ENCODE measurements around the gene MYO1G. TPM values are rescaled to one million over a fixed set of nuclear protein-coding genes. Genes with fewer than 3 reads are reported as not detected.

Gene MYO1G
- polyA plus RNA-seq (2013, experiment 1 of 2) = 0.03 TPM
- polyA plus RNA-seq (2013, experiment 2 of 2) = 0.06 TPM

DNA sequence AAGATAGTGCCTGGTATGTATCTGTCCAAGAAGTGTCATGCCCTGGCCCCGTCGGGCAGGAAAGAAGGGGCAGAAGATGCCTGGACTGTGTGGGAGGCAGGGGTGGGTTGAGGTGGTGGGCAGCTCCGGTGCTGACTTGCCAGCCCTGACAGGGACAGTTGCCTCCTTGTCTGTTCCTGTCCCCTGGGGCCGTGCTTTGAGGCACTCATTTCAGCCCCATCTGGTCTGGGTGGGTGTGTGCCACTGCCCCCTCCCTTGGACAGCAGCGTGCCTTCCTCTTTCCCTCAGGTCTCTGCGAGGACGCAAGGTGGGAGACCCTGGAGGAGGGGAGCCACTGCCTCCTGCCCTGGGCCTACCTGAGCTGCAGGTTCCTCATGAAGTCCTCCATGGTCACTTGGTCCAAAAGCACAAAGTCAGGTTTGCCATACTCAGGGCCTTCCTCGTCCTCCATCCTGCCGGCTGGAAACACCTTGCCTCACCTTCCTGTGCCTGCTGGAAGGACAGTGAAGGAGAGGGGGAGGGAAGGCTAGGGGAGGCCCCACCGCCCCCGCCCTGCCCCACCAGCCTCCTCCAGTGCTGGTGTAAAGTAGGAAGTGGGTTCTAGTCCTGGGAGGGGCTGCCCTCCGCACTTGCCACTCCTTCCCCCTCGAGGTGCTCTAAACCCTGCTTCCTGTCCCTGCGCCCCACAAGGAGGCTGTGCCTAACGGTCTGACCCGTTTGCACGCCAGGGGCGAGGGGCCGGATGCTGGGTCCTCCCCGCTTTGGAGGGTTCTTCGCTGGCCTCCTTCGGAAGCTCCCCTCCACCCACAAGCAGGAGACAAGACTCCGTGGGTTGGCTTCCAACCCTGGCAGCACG is at the start of gene MYO1G:
Gene MYO1G, minus strand, starts transcription at position 505 of the 856 bp plus-strand sequence. Its CDS starts 54 bp downstream, at position 451.
- H3K4me2 ChIP-seq (ENCODE audit: insufficient read depth, low read length, poor library complexity, severe bottlenecking) = no peak within 1 kb of the TSS
- H3K27me3 ChIP-seq (ENCODE audit: control insufficient read depth in 3 of 3, insufficient read depth in 3 of 3, low read depth in 1 of 3, low read length in 3 of 3) = no peaks in the 10 kb centered on the region
- H3K4me3 ChIP-seq (ENCODE audit: low read length in 2 of 2) = no peak within 1 kb of the TSS
- H3K4me1 ChIP-seq (ENCODE audit: control insufficient read depth in 2 of 2, insufficient read depth in 1 of 2, low read depth in 1 of 2, low read length in 2 of 2) = no peaks in the 10 kb centered on the region
- H2BK120ac ChIP-seq (ENCODE audit: low read depth, low read length) = no peak within 1 kb of the TSS
- H3K23ac ChIP-seq (ENCODE audit: low read depth, low read length, poor library complexity) = peak within 1 kb of the TSS; percentile 86
- no peak within 1 kb of the TSS for H2BK5ac ChIP-seq (ENCODE audit: low read length)
- H3K4ac ChIP-seq (ENCODE audit: low read length) = no peak within 1 kb of the TSS
- no peak within 1 kb of the TSS for H3K27ac ChIP-seq (replicated peaks; ENCODE audit: low read length)
- no peak within 1 kb of the TSS for H2BK12ac ChIP-seq (ENCODE audit: low read length)
- no peak within 1 kb of the TSS for H4K91ac ChIP-seq (ENCODE audit: low read depth, low read length, poor library complexity)
- H2AFZ ChIP-seq (ENCODE audit: low read length) = no peak within 1 kb of the TSS
- H4K8ac ChIP-seq (ENCODE audit: low read depth, low read length) = peak within 1 kb of the TSS; percentile 53
- no peak within 1 kb of the TSS for H2AK5ac ChIP-seq (ENCODE audit: low read depth, low read length)
- peaks cover 12 to 19% of the 10 kb centered on the region in 2 donors for H3K36me3 ChIP-seq (replicated peaks in 1 of 2; ENCODE audit: control insufficient read depth in 2 of 2, insufficient read depth in 2 of 2, low read length in 2 of 2)
- peak within 1 kb of the TSS; percentile 23 for H3K14ac ChIP-seq (ENCODE audit: low read length)
- no peak within 1 kb of the TSS for H3K18ac ChIP-seq (ENCODE audit: low read length)
- WGBS, 2 donors (ENCODE audit: extremely low coverage in 2 of 2, insufficient read length in 2 of 2, insufficient replicate concordance in 1 of 2) = no CpG with 5 or more reads among the region's 24 CpGs
- no peaks in the 10 kb centered on the region for H3K9me3 ChIP-seq (replicated peaks in 1 of 2; ENCODE audit: control insufficient read depth in 2 of 2, insufficient read depth in 1 of 2, low read depth in 1 of 2, low read length in 2 of 2)
- no peak within 1 kb of the TSS for H2BK15ac ChIP-seq (ENCODE audit: low read length)
- peaks cover 1% of the 10 kb centered on the region for H3K79me1 ChIP-seq (ENCODE audit: low read depth, low read length)
- peak within 1 kb of the TSS; percentile 15 for H3K9ac ChIP-seq (ENCODE audit: low read depth, low read length, poor library complexity)
- DNase-seq (ENCODE audit: low spot score) = no peak

- H2BK12ac ChIP-seq (ENCODE audit: low read length) = no peak overlapping the region
- H3K79me1 ChIP-seq (ENCODE audit: low read depth, low read length) = peaks cover 5% of the 10 kb centered on the region
- no peak overlapping the region for H2BK120ac ChIP-seq (ENCODE audit: low read depth, low read length)
- H3K27me3 ChIP-seq (ENCODE audit: control insufficient read depth in 3 of 3, insufficient read depth in 3 of 3, low read depth in 1 of 3, low read length in 3 of 3) = no peaks in the 10 kb centered on the region
- H2AFZ ChIP-seq (ENCODE audit: low read length) = no peak overlapping the region
- H3K4ac ChIP-seq (ENCODE audit: low read length) = no peak overlapping the region
- no peak overlapping the region for H3K14ac ChIP-seq (ENCODE audit: low read length)
- H3K9me3 ChIP-seq (replicated peaks in 1 of 2; ENCODE audit: control insufficient read depth in 2 of 2, insufficient read depth in 1 of 2, low read depth in 1 of 2, low read length in 2 of 2) = peaks cover 0 to 7% of the 10 kb centered on the region in 2 donors
- H3K18ac ChIP-seq (ENCODE audit: low read length) = no peak overlapping the region
- H3K36me3 ChIP-seq (replicated peaks in 1 of 2; ENCODE audit: control insufficient read depth in 2 of 2, insufficient read depth in 2 of 2, low read length in 2 of 2) = peaks cover 6 to 24% of the 10 kb centered on the region in 2 donors
- H2BK5ac ChIP-seq (ENCODE audit: low read length) = no peak overlapping the region
- WGBS, 2 donors (ENCODE audit: extremely low coverage in 2 of 2, insufficient read length in 2 of 2, insufficient replicate concordance in 1 of 2) = no CpG with 5 or more reads among the region's 17 CpGs
- H4K91ac ChIP-seq (ENCODE audit: low read depth, low read length, poor library complexity) = no peak overlapping the region
- no peak overlapping the region for H3K23ac ChIP-seq (ENCODE audit: low read depth, low read length, poor library complexity)
- H2AK5ac ChIP-seq (ENCODE audit: low read depth, low read length) = no peak overlapping the region
- H4K8ac ChIP-seq (ENCODE audit: low read depth, low read length) = no peak overlapping the region
- no peak overlapping the region for H3K4me2 ChIP-seq (ENCODE audit: insufficient read depth, low read length, poor library complexity, severe bottlenecking)
- H3K9ac ChIP-seq (ENCODE audit: low read depth, low read length, poor library complexity) = no peak overlapping the region
- no peak overlapping the region for H3K27ac ChIP-seq (replicated peaks; ENCODE audit: low read length)
- H3K4me1 ChIP-seq (ENCODE audit: control insufficient read depth in 2 of 2, insufficient read depth in 1 of 2, low read depth in 1 of 2, low read length in 2 of 2) = peaks cover 0 to under 1% of the 10 kb centered on the region in 2 donors
- DNase-seq (ENCODE audit: low spot score) = no peak
- H2BK15ac ChIP-seq (ENCODE audit: low read length) = no peak overlapping the region
- no peak overlapping the region for H3K4me3 ChIP-seq (ENCODE audit: low read length in 2 of 2)
Observed at GRCh38 chr7:45028138-45028919, 49.5 kb upstream of the MYO1G start.

GRCh38 chr7:45027774-45028114 is 48.9 kb upstream of the MYO1G start:
- H4K91ac ChIP-seq (ENCODE audit: low read depth, low read length, poor library complexity) = no peak overlapping the region
- peaks cover 6 to 24% of the 10 kb centered on the region in 2 donors for H3K36me3 ChIP-seq (replicated peaks in 1 of 2; ENCODE audit: control insufficient read depth in 2 of 2, insufficient read depth in 2 of 2, low read length in 2 of 2)
- peak overlapping the region; percentile 25 for H4K8ac ChIP-seq (ENCODE audit: low read depth, low read length)
- no peak overlapping the region for H3K4me2 ChIP-seq (ENCODE audit: insufficient read depth, low read length, poor library complexity, severe bottlenecking)
- peaks cover 0 to 7% of the 10 kb centered on the region in 2 donors for H3K9me3 ChIP-seq (replicated peaks in 1 of 2; ENCODE audit: control insufficient read depth in 2 of 2, insufficient read depth in 1 of 2, low read depth in 1 of 2, low read length in 2 of 2)
- no CpG with 5 or more reads among the region's 4 CpGs for WGBS, 2 donors (ENCODE audit: extremely low coverage in 2 of 2, insufficient read length in 2 of 2, insufficient replicate concordance in 1 of 2)
- H2BK15ac ChIP-seq (ENCODE audit: low read length) = no peak overlapping the region
- no peak for DNase-seq (ENCODE audit: low spot score)
- no peak overlapping the region for H2AK5ac ChIP-seq (ENCODE audit: low read depth, low read length)
- H2BK5ac ChIP-seq (ENCODE audit: low read length) = no peak overlapping the region
- H3K23ac ChIP-seq (ENCODE audit: low read depth, low read length, poor library complexity) = no peak overlapping the region
- peaks cover 5% of the 10 kb centered on the region for H3K79me1 ChIP-seq (ENCODE audit: low read depth, low read length)
- H3K9ac ChIP-seq (ENCODE audit: low read depth, low read length, poor library complexity) = no peak overlapping the region
- H2AFZ ChIP-seq (ENCODE audit: low read length) = no peak overlapping the region
- H3K27ac ChIP-seq (replicated peaks; ENCODE audit: low read length) = no peak overlapping the region
- H3K18ac ChIP-seq (ENCODE audit: low read length) = no peak overlapping the region
- H3K14ac ChIP-seq (ENCODE audit: low read length) = no peak overlapping the region
- no peaks in the 10 kb centered on the region for H3K4me1 ChIP-seq (ENCODE audit: control insufficient read depth in 2 of 2, insufficient read depth in 1 of 2, low read depth in 1 of 2, low read length in 2 of 2)
- no peak overlapping the region for H3K4me3 ChIP-seq (ENCODE audit: low read length in 2 of 2)
- no peak overlapping the region for H2BK120ac ChIP-seq (ENCODE audit: low read depth, low read length)
- H3K4ac ChIP-seq (ENCODE audit: low read length) = no peak overlapping the region
- no peak overlapping the region for H2BK12ac ChIP-seq (ENCODE audit: low read length)
- H3K27me3 ChIP-seq (ENCODE audit: control insufficient read depth in 3 of 3, insufficient read depth in 3 of 3, low read depth in 1 of 3, low read length in 3 of 3) = no peaks in the 10 kb centered on the region

Data from neuronal stem cell (in vitro differentiated cells).